Spleen (tissue), 7 donors: ENCODE data around the gene ZNF567.

Experiments used
- CTCF ChIP-seq, 11 experiments: fragments of 200-600 bp in 7 of 11; fragments of 450-650 bp in 4 of 11; sonication (generic) in 4 of 11; IDR thresholded peaks in 8 of 11; conservative IDR thresholded peaks in 3 of 11; 1 replicate in 7 of 11; 2 replicates in 4 of 11; pipeline versions ENCODE4 v1.4.0 to v1.8.0; 2016 to 2021; ENCODE audit warnings: antibody characterized with exemption in 11 of 11, inconsistent platforms in 4 of 11, mild to moderate bottlenecking in 1 of 11
- POLR2A ChIP-seq, 3 donors: fragments of 450-650 bp; IDR thresholded peaks; one replicate each; pipeline ENCODE4 v1.5.1; 2017; ENCODE audit warnings: antibody characterized with exemption in 3 of 3, mild to moderate bottlenecking in 1 of 3
- POLR2AphosphoS5 ChIP-seq, 3 donors: sonication (generic); formaldehyde crosslinking; IDR thresholded peaks; one replicate each; pipeline ENCODE4 v1.5.1; 2017; ENCODE audit warnings: antibody characterized with exemption in 3 of 3
- donor health status: DM: no; HTN: no; CAD: no; lungs with moderate emphysema.
- donor health status: DM: no; HTN: no; CAD: no.
- donor health status: DM: no; HTN: no; CAD: no.

- TF ChIP-seq CTCF (IDR thresholded peaks at IDR 0.05 in 8 of 11, conservative IDR thresholded peaks at IDR 0.05 in 3 of 11) (no peak), POLR2A (IDR thresholded peaks at IDR 0.05) (no peak), POLR2AphosphoS5 (IDR thresholded peaks at IDR 0.05) (no peak)
These were observed 646 bp downstream of the ZNF567 start for GRCh38 chr19:36688058-36688457.
